Measurements from ENCODE around the gene SMURF1. TPM values are rescaled to one million over a fixed set of nuclear protein-coding genes. Genes with fewer than 3 reads are reported as not detected.

Gene SMURF1
- total and polyA plus RNA-seq, 4 donors: 2.9 to 16.8 (median 5.9) TPM

DNA sequence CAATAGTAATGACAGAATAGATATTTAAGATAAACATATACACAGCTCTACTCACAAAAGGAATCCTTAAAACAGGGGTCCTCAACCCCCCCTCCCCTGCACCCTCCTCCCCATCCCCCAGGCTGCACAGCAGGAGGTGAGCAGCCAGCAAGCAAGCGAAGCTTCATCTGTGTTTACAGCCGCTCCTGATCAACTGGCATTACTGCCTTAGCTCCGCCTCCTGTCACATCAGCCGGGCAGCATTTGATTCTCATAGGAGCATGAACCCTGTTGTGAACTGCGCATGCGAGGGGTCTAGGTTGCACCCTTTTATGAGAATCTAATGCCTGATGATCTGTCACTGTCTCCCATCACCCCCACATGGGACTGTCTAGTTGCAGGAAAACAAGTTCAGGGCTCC, 65.5 kb downstream of the SMURF1 start:
- WGBS: 87% methylated on average over 6 of the region's 6 CpGs
- no peaks in the 10 kb centered on the region for H3K27me3 ChIP-seq (ENCODE audit: control insufficient read depth in 4 of 4, insufficient read depth in 4 of 4, low read length in 3 of 4)
- H3K36me3 ChIP-seq (ENCODE audit: control insufficient read depth in 4 of 4, insufficient read depth in 3 of 4, low read depth in 1 of 4, low read length in 3 of 4): peaks cover 0 to 4% (median 0%) of the 10 kb centered on the region in 4 donors
- TF ChIP-seq, protein P1, sequence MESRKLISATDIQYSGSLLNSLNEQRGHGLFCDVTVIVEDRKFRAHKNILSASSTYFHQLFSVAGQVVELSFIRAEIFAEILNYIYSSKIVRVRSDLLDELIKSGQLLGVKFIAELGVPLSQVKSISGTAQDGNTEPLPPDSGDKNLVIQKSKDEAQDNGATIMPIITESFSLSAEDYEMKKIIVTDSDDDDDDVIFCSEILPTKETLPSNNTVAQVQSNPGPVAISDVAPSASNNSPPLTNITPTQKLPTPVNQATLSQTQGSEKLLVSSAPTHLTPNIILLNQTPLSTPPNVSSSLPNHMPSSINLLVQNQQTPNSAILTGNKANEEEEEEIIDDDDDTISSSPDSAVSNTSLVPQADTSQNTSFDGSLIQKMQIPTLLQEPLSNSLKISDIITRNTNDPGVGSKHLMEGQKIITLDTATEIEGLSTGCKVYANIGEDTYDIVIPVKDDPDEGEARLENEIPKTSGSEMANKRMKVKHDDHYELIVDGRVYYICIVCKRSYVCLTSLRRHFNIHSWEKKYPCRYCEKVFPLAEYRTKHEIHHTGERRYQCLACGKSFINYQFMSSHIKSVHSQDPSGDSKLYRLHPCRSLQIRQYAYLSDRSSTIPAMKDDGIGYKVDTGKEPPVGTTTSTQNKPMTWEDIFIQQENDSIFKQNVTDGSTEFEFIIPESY (IDR thresholded peaks at IDR 0.05): no peak
- TF ChIP-seq EGR1 (IDR thresholded peaks at IDR 0.05; ENCODE audit: low read depth in 2 of 2) (no peak), GABPA (IDR thresholded peaks at IDR 0.05 in 1 of 2, conservative IDR thresholded peaks at IDR 0.05 in 1 of 2) (no peak), TAF1 (conservative IDR thresholded peaks at IDR 0.05) (no peak), RAD21 (IDR thresholded peaks at IDR 0.05) (no peak), YY1 (IDR thresholded peaks at IDR 0.05) (no peak), HNF4G (IDR thresholded peaks at IDR 0.05) (no peak), NR2F2 (IDR thresholded peaks at IDR 0.05) (no peak), FOXA1 (IDR thresholded peaks at IDR 0.05) (no peak), FOXA2 (IDR thresholded peaks at IDR 0.05) (no peak), SP1 (IDR thresholded peaks at IDR 0.05) (no peak), HNF4A (conservative IDR thresholded peaks at IDR 0.05) (no peak)
- TF ChIP-seq, protein P2, sequence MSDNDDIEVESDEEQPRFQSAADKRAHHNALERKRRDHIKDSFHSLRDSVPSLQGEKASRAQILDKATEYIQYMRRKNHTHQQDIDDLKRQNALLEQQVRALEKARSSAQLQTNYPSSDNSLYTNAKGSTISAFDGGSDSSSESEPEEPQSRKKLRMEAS (IDR thresholded peaks at IDR 0.05): no peak
- TF ChIP-seq, protein P3, sequence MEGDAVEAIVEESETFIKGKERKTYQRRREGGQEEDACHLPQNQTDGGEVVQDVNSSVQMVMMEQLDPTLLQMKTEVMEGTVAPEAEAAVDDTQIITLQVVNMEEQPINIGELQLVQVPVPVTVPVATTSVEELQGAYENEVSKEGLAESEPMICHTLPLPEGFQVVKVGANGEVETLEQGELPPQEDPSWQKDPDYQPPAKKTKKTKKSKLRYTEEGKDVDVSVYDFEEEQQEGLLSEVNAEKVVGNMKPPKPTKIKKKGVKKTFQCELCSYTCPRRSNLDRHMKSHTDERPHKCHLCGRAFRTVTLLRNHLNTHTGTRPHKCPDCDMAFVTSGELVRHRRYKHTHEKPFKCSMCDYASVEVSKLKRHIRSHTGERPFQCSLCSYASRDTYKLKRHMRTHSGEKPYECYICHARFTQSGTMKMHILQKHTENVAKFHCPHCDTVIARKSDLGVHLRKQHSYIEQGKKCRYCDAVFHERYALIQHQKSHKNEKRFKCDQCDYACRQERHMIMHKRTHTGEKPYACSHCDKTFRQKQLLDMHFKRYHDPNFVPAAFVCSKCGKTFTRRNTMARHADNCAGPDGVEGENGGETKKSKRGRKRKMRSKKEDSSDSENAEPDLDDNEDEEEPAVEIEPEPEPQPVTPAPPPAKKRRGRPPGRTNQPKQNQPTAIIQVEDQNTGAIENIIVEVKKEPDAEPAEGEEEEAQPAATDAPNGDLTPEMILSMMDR (IDR thresholded peaks at IDR 0.05; ENCODE audit: low read depth, low read length, missing input control): no peak
- TF ChIP-seq, protein P4, sequence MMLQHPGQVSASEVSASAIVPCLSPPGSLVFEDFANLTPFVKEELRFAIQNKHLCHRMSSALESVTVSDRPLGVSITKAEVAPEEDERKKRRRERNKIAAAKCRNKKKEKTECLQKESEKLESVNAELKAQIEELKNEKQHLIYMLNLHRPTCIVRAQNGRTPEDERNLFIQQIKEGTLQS (IDR thresholded peaks at IDR 0.05): no peak
- TF ChIP-seq, protein P5, sequence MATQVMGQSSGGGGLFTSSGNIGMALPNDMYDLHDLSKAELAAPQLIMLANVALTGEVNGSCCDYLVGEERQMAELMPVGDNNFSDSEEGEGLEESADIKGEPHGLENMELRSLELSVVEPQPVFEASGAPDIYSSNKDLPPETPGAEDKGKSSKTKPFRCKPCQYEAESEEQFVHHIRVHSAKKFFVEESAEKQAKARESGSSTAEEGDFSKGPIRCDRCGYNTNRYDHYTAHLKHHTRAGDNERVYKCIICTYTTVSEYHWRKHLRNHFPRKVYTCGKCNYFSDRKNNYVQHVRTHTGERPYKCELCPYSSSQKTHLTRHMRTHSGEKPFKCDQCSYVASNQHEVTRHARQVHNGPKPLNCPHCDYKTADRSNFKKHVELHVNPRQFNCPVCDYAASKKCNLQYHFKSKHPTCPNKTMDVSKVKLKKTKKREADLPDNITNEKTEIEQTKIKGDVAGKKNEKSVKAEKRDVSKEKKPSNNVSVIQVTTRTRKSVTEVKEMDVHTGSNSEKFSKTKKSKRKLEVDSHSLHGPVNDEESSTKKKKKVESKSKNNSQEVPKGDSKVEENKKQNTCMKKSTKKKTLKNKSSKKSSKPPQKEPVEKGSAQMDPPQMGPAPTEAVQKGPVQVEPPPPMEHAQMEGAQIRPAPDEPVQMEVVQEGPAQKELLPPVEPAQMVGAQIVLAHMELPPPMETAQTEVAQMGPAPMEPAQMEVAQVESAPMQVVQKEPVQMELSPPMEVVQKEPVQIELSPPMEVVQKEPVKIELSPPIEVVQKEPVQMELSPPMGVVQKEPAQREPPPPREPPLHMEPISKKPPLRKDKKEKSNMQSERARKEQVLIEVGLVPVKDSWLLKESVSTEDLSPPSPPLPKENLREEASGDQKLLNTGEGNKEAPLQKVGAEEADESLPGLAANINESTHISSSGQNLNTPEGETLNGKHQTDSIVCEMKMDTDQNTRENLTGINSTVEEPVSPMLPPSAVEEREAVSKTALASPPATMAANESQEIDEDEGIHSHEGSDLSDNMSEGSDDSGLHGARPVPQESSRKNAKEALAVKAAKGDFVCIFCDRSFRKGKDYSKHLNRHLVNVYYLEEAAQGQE (IDR thresholded peaks at IDR 0.05): no peak
- H3K4me1 ChIP-seq (ENCODE audit: control insufficient read depth in 4 of 4, insufficient read depth in 4 of 4, low read length in 3 of 4): peaks cover 0 to 7% (median 1%) of the 10 kb centered on the region in 4 donors
- no peak overlapping the region for H3K4me3 ChIP-seq (ENCODE audit: low read depth in 1 of 3, low read length in 3 of 3)
- H3K27ac ChIP-seq (ENCODE audit: low read depth in 1 of 2, low read length in 2 of 2): no peak overlapping the region
- no peaks in the 10 kb centered on the region for H3K9me3 ChIP-seq (ENCODE audit: control insufficient read depth in 4 of 4, low read length in 3 of 4)
- DNase-seq (ENCODE audit: low spot score): no peak
- H3K9ac ChIP-seq (ENCODE audit: low read depth in 1 of 2, low read length in 2 of 2): no peak overlapping the region

DNA sequence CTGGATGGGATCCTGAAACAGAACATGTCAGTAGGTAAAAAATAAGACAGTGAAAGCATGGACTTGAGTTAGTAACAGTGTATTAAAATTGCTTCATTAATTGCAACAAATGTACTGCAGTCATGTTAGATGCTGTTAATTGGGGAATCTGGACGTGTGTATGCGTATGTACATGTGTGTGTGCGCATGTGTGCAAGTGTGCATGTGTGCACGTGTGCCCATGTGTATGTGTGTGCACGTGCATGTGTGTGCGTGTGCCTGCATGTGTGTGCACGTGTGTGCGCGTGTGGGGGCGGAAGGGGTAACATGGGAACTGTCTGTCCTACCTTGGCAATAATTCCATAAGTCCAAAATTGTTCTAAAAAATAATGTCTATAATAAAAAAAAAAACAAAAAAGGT, 67.3 kb downstream of the SMURF1 start:
- no peak overlapping the region for H3K9ac ChIP-seq (ENCODE audit: low read depth in 1 of 2, low read length in 2 of 2)
- no peaks in the 10 kb centered on the region for H3K4me1 ChIP-seq (ENCODE audit: control insufficient read depth in 4 of 4, insufficient read depth in 4 of 4, low read length in 3 of 4)
- DNase-seq (ENCODE audit: low spot score): no peak
- H3K9me3 ChIP-seq (ENCODE audit: control insufficient read depth in 4 of 4, low read length in 3 of 4): no peaks in the 10 kb centered on the region
- WGBS: 97% methylated on average over 10 of the region's 10 CpGs
- no peak overlapping the region for H3K4me3 ChIP-seq (ENCODE audit: low read depth in 1 of 3, low read length in 3 of 3)
- no peaks in the 10 kb centered on the region for H3K27me3 ChIP-seq (ENCODE audit: control insufficient read depth in 4 of 4, insufficient read depth in 4 of 4, low read length in 3 of 4)
- no peak overlapping the region for H3K27ac ChIP-seq (ENCODE audit: low read depth in 1 of 2, low read length in 2 of 2)
- H3K36me3 ChIP-seq (ENCODE audit: control insufficient read depth in 4 of 4, insufficient read depth in 3 of 4, low read depth in 1 of 4, low read length in 3 of 4): peaks cover 0 to 4% (median 0%) of the 10 kb centered on the region in 4 donors
- TF ChIP-seq SP1 (IDR thresholded peaks at IDR 0.05) (no peak), RXRA (IDR thresholded peaks at IDR 0.05) (no peak), GABPA (IDR thresholded peaks at IDR 0.05 in 1 of 2, conservative IDR thresholded peaks at IDR 0.05 in 1 of 2) (no peak), FOXA1 (IDR thresholded peaks at IDR 0.05) (no peak), JUND (IDR thresholded peaks at IDR 0.05) (no peak), HNF4A (conservative IDR thresholded peaks at IDR 0.05) (no peak), RAD21 (IDR thresholded peaks at IDR 0.05) (no peak), TAF1 (conservative IDR thresholded peaks at IDR 0.05) (no peak), FOXA2 (IDR thresholded peaks at IDR 0.05) (no peak)
- TF ChIP-seq, protein P5 (IDR thresholded peaks at IDR 0.05): no peak
- TF ChIP-seq, protein P2 (IDR thresholded peaks at IDR 0.05): no peak
- TF ChIP-seq, protein P1 (IDR thresholded peaks at IDR 0.05): no peak
